IMR-90 (cell line): Measurements from ENCODE around the gene TJAP1. TPM values are rescaled to one million over a fixed set of nuclear protein-coding genes. Genes with fewer than 3 reads are reported as not detected.

ENCODE experiments used
- ATAC-seq: fragments of 200-7000 bp; cut with Tn5 transposase; 2 replicates; pipeline ENCODE4 v1.9.1; 2020; ENCODE audit warnings: low read depth, mild to moderate bottlenecking, moderate library complexity
- BruUV-seq: library from RNA; stranded (reverse); fragments of 400-500 nt; replicated peaks from 2 replicates; lab custom pipeline; 2021; lab: Mats Ljungman, UMichigan
- CTCF ChIA-PET: fragments of 300-600 bp; formaldehyde crosslinking; extraction: SDS; loops from one replicate; lab custom pipeline; 2021; ENCODE audit warnings: antibody characterized with exemption; lab: Yijun Ruan, JAX
- POLR2A ChIA-PET: fragments of 300-600 bp; sonication (Branson Sonifier 250); formaldehyde crosslinking; loops from one replicate; lab custom pipeline; 2022; ENCODE audit warnings: antibody characterized with exemption; ENCODE audit not compliant: unreplicated experiment; lab: Charles Lee
- DNase-seq: peaks from one replicate; pipeline ENCODE4 v3.0.0; 2013
- H2AFZ ChIP-seq: replicated peaks from 2 replicates; pipeline ENCODE3; 2013; ENCODE audit warnings: low read length, mild to moderate bottlenecking; ENCODE audit not compliant: poor library complexity
- H2AK5ac ChIP-seq: 2 replicates; pipeline ENCODE4 v1.6.1; 2013; ENCODE audit warnings: low read depth, low read length, inconsistent platforms
- H2AK9ac ChIP-seq: replicated peaks from 2 replicates; pipeline ENCODE3; 2013; ENCODE audit warnings: mild to moderate bottlenecking, low read depth, low read length, moderate library complexity; ENCODE audit not compliant: poor library complexity
- H2BK120ac ChIP-seq: 2 replicates; pipeline ENCODE4 v1.6.1; 2013; ENCODE audit warnings: low read depth, low read length, inconsistent platforms
- H2BK15ac ChIP-seq: 3 replicates; pipeline ENCODE4 v1.6.1; 2013; ENCODE audit warnings: low read depth, low read length, inconsistent platforms
- H2BK20ac ChIP-seq: 2 replicates; pipeline ENCODE4 v1.6.1; 2013; ENCODE audit warnings: low read depth, mild to moderate bottlenecking, inconsistent platforms, low read length, moderate library complexity
- H2BK5ac ChIP-seq: 2 replicates; pipeline ENCODE4 v1.6.1; 2013; ENCODE audit warnings: mild to moderate bottlenecking, low read depth, low read length, inconsistent platforms; ENCODE audit not compliant: poor library complexity, severe bottlenecking
- H3K14ac ChIP-seq: replicated peaks from 2 replicates; pipeline ENCODE4 v1.6.1; 2013; ENCODE audit warnings: low read depth, low read length, inconsistent platforms
- H3K18ac ChIP-seq: 2 replicates; pipeline ENCODE4 v1.6.1; 2013; ENCODE audit warnings: low read depth, low read length, control low read depth
- H3K23ac ChIP-seq: 2 replicates; pipeline ENCODE4 v1.6.1; 2013; ENCODE audit warnings: low read depth, low read length, inconsistent platforms
- H3K27ac ChIP-seq: 2 replicates; pipeline ENCODE4 v1.5.1; 2013; ENCODE audit warnings: mild to moderate bottlenecking, control low read depth, low read length; ENCODE audit not compliant: insufficient read depth
- H3K27me3 ChIP-seq: 2 replicates; pipeline ENCODE4 v1.6.1; 2013; ENCODE audit warnings: low read length; ENCODE audit not compliant: control insufficient read depth, insufficient read depth
- H3K36me3 ChIP-seq: 2 replicates; pipeline ENCODE4 v1.6.1; 2013; ENCODE audit warnings: low read length, mixed read lengths; ENCODE audit not compliant: control insufficient read depth, insufficient read depth
- H3K4ac ChIP-seq: 2 replicates; pipeline ENCODE4 v1.6.1; 2013; ENCODE audit warnings: low read depth, low read length, inconsistent platforms
- H3K4me1 ChIP-seq: 2 replicates; pipeline ENCODE4 v1.6.1; 2013; ENCODE audit warnings: low read length, mixed read lengths; ENCODE audit not compliant: control insufficient read depth, insufficient read depth
- H3K4me2 ChIP-seq: 2 replicates; pipeline ENCODE4 v1.6.1; 2013; ENCODE audit warnings: low read depth, mild to moderate bottlenecking, control low read depth, low read length, moderate library complexity
- H3K4me3 ChIP-seq: 2 replicates; pipeline ENCODE4 v1.5.1; 2013; ENCODE audit warnings: low read depth, mild to moderate bottlenecking, control low read depth, low read length, moderate library complexity; ENCODE audit not compliant: insufficient read depth
- H3K56ac ChIP-seq: 2 replicates; pipeline ENCODE4 v1.6.1; 2013; ENCODE audit warnings: low read length, inconsistent platforms; ENCODE audit not compliant: insufficient read depth; ENCODE audit errors: extremely low read depth
- H3K79me1 ChIP-seq, 2 experiments: 2 replicates each; pipeline ENCODE4 v1.6.1; 2013; ENCODE audit warnings: low read length in 2 of 2, inconsistent platforms in 1 of 2, low read depth in 1 of 2
- H3K9ac ChIP-seq: 2 replicates; pipeline ENCODE4 v1.6.1; 2013; ENCODE audit warnings: low read depth, low read length, control low read depth
- H3K9me1 ChIP-seq: 2 replicates; pipeline ENCODE4 v1.6.1; 2013; ENCODE audit warnings: low read length, inconsistent platforms; ENCODE audit not compliant: insufficient read depth
- H3K9me3 ChIP-seq: 2 replicates; pipeline ENCODE4 v1.6.1; 2013; ENCODE audit warnings: low read length; ENCODE audit not compliant: control insufficient read depth, insufficient read depth
- H4K20me1 ChIP-seq: 2 replicates; pipeline ENCODE4 v1.6.1; 2013; ENCODE audit warnings: low read length, inconsistent platforms; ENCODE audit not compliant: insufficient read depth
- H4K5ac ChIP-seq: 2 replicates; pipeline ENCODE4 v1.6.1; 2013; ENCODE audit warnings: mild to moderate bottlenecking, low read depth, low read length, control low read depth
- H4K8ac ChIP-seq, 2 experiments: 2 replicates each; pipeline ENCODE4 v1.6.1; 2013; ENCODE audit warnings: low read depth in 2 of 2, low read length in 2 of 2, control low read depth in 1 of 2, inconsistent platforms in 1 of 2
- H4K91ac ChIP-seq: 2 replicates; pipeline ENCODE4 v1.6.1; 2013; ENCODE audit warnings: low read depth, low read length, inconsistent platforms; ENCODE audit not compliant: insufficient read depth
- MXI1 ChIP-seq: IDR thresholded peaks from 2 replicates; pipeline ENCODE4 v1.6.1; 2012; ENCODE audit warnings: low read depth, mild to moderate bottlenecking, low read length, moderate library complexity, borderline replicate concordance
- RFX5 ChIP-seq: IDR thresholded peaks from 2 replicates; pipeline ENCODE4 v1.8.0; 2012; ENCODE audit warnings: low read depth, mild to moderate bottlenecking, low read length, moderate library complexity
- WGBS, 2 experiments: methylation state at CpG; one replicate each; pipeline versions ENCODE4 v1.1.5 to v1.1.7; 2013; ENCODE audit warnings: missing lambda C conversion rate in 2 of 2; ENCODE audit not compliant: insufficient read length in 1 of 2; ENCODE audit errors: extremely low coverage in 2 of 2; 5-methylcytosine and 5-hydroxymethylcytosine counted together
- dilution Hi-C: fragments of 300-500 bp; cut with HindIII; formaldehyde crosslinking; loops from one replicate; pipeline ENCODE4 v1.14.3; 2018; ENCODE audit warnings: low sequenced_read_pairs; ENCODE audit not compliant: unreplicated experiment
- in situ Hi-C: fragments of 300-500 bp; cut with MboI; formaldehyde crosslinking; loops from 3 replicates; pipeline ENCODE4 v1.14.3; 2019; ENCODE audit warnings: low sequenced_read_pairs, inconsistent platforms, mixed read lengths
- intact Hi-C: fragments of 100-400 bp; cut with micrococcal nuclease; formaldehyde crosslinking; loops from 2 replicates; pipeline ENCODE4 v1.10.0; 2022
- polyA plus RNA-seq, 3 experiments: library from polyadenylated mRNA; depleted of rRNA; stranded (reverse); fragments of >200 nt; gene quantifications; 2 replicates each; pipeline ENCODE4 v1.2.3, GENCODE V29; 2012; ENCODE audit warnings: low replicate concordance in 1 of 3
- total RNA-seq: library from RNA; depleted of rRNA; stranded (reverse); fragments of >200 nt; gene quantifications from 2 replicates; pipeline ENCODE4 v1.2.3, GENCODE V29; 2012

Gene TJAP1
- total and polyA plus RNA-seq, 2 of the 4 experiments (the other 2 are of a cell fraction) = 12.2 to 34.2 TPM

- Histone ChIP-seq H3K4me3 (peak overlapping the region; percentile 53), H3K4me2 (peak overlapping the region; percentile 88), H3K4me1 (peaks cover 2% of the 10 kb centered on the region; the same call in 1 of the 2 replicates), H3K27me3 (peaks cover 15% of the 10 kb centered on the region), H4K91ac (no peak overlapping the region), H3K9me1 (no peaks in the 10 kb centered on the region), H2BK20ac (no peak overlapping the region), H3K23ac (no peak overlapping the region), H2BK120ac (no peak overlapping the region), H3K9me3 (no peaks in the 10 kb centered on the region; the same call in 1 of the 2 replicates), H3K18ac (no peak overlapping the region), H2AK5ac (no peak overlapping the region), H3K79me1 (no peaks in the 10 kb centered on the region), H2BK15ac (no peak overlapping the region), H3K14ac (no peak overlapping the region), H2AFZ (peak overlapping the region; percentile 94), H2AK9ac (peak overlapping the region; percentile 92), H2BK5ac (no peak overlapping the region), H4K5ac (no peak overlapping the region), H3K27ac (no peak overlapping the region; the same call in 1 of the 2 replicates), H3K4ac (no peak overlapping the region), H4K20me1 (no peaks in the 10 kb centered on the region; the same call in 1 of the 2 replicates), H4K8ac (no peak overlapping the region; a peak in 1 of 4 replicates), H3K56ac (no peak overlapping the region), H3K9ac (no peak overlapping the region), H3K36me3 (peaks cover 18% of the 10 kb centered on the region)
- dilution Hi-C loops = no loop called here
- BruUV-seq = no TSS peak
- ATAC-seq = peak; percentile 98
- WGBS, 2 experiments = 1% methylated on average over 28 of the region's 97 CpGs; no CpG with 5 or more reads in 1 of the 2 experiments
- ChIA-PET POLR2A (no interaction called here), CTCF (interaction anchor here (1.3 kb wide), 1 partner anchor 52 kb away, joined by 7 read pairs; no protein-coding TSS in a partner anchor)
- intact Hi-C loops = loop anchor here (1.0 kb wide), 2 partner anchors 41 to 51 kb away; no protein-coding TSS in a partner anchor
- peak; percentile 81 for DNase-seq
- TF ChIP-seq MXI1 = peak; percentile 71; the same call in 1 of the 2 replicates
- no peak for TF ChIP-seq RFX5
- in situ Hi-C loops = no loop called here
Measured at GRCh38 chr6:43454696-43455530, 22.5 kb upstream of the TJAP1 start.
